ENCODE measurements around the gene MRPS26. TPM values are rescaled to one million over a fixed set of nuclear protein-coding genes. Genes with fewer than 3 reads are reported as not detected.
A peak's percentile ranks its signal among the peaks of the same experiment; 100 is the strongest.

MRPS26 gene
- total and polyA plus RNA-seq, 2 of the 13 experiments (the other 11 are each of a cell fraction or from before 2014, with no cell fraction given): 89.8 to 187 TPM

- TF ChIP-seq TFDP1 (CRISPR knock-in tag; IDR thresholded peaks at IDR 0.05; ENCODE audit: borderline replicate concordance) (peak; percentile 79), BCLAF1 (IDR thresholded peaks at IDR 0.05) (no peak), NFATC3 (CRISPR knock-in tag; IDR thresholded peaks at IDR 0.05) (peak; percentile 34; the same call in 1 of the 2 replicates), MXI1 (IDR thresholded peaks at IDR 0.05; ENCODE audit: borderline replicate concordance, low read depth, low read length) (peak; percentile 94; the same call in 2 of the 3 replicates), CEBPG (CRISPR knock-in tag; IDR thresholded peaks at IDR 0.05) (no peak; the same call in 1 of the 2 replicates), KLF16 (CRISPR knock-in tag; IDR thresholded peaks at IDR 0.05) (peak in 1 of 2 experiments; percentile 95; a peak in 2 of 4 replicates), ZNF543 (CRISPR knock-in tag; IDR thresholded peaks at IDR 0.05) (peak; percentile 98; the same call in 1 of the 2 replicates), SP2 (CRISPR knock-in tag; IDR thresholded peaks at IDR 0.05) (peak; percentile 44), ZBTB42 (CRISPR knock-in tag; IDR thresholded peaks at IDR 0.05) (no peak; the same call in none of the 2 replicates), RAD51 (IDR thresholded peaks at IDR 0.05; ENCODE audit: borderline replicate concordance) (no peak), GABPA (IDR thresholded peaks at IDR 0.05; ENCODE audit: low read depth, low read length) (peak; percentile 86), GABPA (CRISPR knock-in tag; IDR thresholded peaks at IDR 0.05; ENCODE audit: low read depth) (peak; percentile 88), HCFC1 (IDR thresholded peaks at IDR 0.05; ENCODE audit: low read depth, low read length) (peak; percentile 93), GATA4 (IDR thresholded peaks at IDR 0.05; ENCODE audit: borderline replicate concordance, low read depth) (peak; percentile 77), CAMTA2 (CRISPR knock-in tag; IDR thresholded peaks at IDR 0.05; ENCODE audit: borderline replicate concordance) (no peak; the same call in 1 of the 2 replicates), FOXC1 (CRISPR knock-in tag; IDR thresholded peaks at IDR 0.05; ENCODE audit: borderline replicate concordance) (peak; percentile 93), ZNF775 (CRISPR knock-in tag; IDR thresholded peaks at IDR 0.05; ENCODE audit: borderline replicate concordance) (no peak; the same call in 1 of the 2 replicates), ZNF124 (CRISPR knock-in tag; IDR thresholded peaks at IDR 0.05) (peak; percentile 81), HES4 (CRISPR knock-in tag; IDR thresholded peaks at IDR 0.05; ENCODE audit: borderline replicate concordance) (peak; percentile 98), ZBTB7B (CRISPR knock-in tag; IDR thresholded peaks at IDR 0.05) (peak; percentile 88), REL (CRISPR knock-in tag; conservative IDR thresholded peaks at IDR 0.05) (peak; percentile 88), ZXDC (CRISPR knock-in tag; IDR thresholded peaks at IDR 0.05) (peak; percentile 48; the same call in 1 of the 2 replicates), NR3C1 (CRISPR knock-in tag; IDR thresholded peaks at IDR 0.05) (peak; percentile 44; the same call in 1 of the 2 replicates)
Measured at GRCh38 chr20:3045816-3046676, at the start of gene MRPS26 (continued).
